Measurements from ENCODE around the gene SPRYD3.
A peak's percentile ranks its signal among the peaks of the same experiment; 100 is the strongest.
"Not testable (repeated sequence)": the region's sequence is repeated elsewhere in the genome, so short reads cannot be mapped to it uniquely, and the experiment has no call there.

SPRYD3 gene

DNA sequence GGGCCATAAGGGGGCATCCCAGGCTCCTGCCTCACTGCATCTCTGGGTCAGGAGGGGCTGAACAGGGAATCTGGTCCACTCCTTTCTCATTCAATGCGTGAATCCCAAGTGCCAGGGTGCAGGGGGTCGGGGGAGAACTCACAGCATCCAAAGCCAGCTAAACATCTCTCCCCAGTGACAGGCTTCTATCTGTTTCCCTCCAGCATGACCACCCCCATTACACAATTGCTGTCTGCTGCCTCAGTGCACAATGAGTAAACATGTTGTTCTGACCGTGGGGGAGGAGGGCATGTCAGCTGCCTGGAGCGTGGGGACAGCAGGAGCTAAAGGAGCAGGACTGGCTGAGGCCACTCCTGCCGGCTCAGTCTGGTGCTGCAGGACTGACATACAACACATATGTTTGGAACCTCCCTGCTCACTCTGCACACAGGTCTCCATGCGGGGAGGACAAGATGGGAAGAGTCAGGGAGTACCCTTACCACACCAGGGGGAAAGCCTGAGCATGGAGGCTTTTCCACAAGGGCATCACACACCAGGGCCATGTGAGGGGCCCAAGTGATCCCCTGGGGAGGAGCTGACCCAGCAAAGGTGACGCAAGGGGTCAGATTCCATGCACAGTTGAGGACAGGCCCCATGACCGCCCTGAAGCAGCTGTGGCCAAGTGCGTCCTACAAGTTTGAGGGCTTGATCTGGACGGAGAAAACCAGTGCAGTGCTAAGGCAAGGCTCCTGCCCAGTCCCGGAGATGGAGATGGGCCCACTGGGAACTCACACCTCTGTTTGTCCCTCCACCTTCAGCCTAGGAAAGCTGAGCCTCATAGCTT, 27.9 kb downstream of the SPRYD3 start:
- DNase-seq (ENCODE audit: low read depth), result no peak

GRCh38 chr12:53050426-53051057, 28.6 kb downstream of the SPRYD3 start:
- DNase-seq (ENCODE audit: low read depth), result no peak

- no peak for DNase-seq (ENCODE audit: low read depth)
Measured at GRCh38 chr12:53049571-53050318, 29.4 kb downstream of the SPRYD3 start, which contains the start of gene TNS2. Gene TNS2 (plus strand): TSS chr12:53050065. CDS start chr12:53050186, 121 bp downstream.

DNA sequence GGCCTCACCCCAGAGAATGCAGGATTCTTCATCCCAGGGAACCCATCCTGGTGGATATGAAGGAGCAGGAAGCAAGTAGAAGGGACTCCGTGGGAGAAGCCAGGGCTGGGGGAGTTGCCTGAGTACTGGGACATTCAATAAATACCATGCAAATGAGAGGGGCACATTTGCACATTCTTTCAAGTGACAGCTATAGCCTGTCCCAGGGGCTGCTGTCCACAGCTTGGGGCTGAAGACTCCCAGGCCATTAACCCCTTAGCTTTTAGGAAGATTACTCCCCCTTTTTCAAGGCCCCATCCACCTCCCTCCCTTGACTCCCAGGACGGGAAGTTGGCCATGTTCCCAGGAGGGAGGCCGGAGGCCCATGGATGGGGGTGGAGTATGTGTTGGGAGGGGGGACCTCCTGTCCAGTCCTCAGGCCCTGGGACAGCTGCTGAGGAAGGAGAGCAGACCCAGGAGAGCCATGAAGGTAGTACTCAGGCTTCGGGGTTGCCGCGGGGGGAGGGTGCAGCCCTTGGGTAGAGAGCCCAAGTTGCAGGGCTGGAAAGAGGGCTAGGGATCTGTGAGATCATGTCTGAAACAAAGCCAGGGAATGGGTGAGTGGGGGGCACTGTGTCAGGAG, 30.3 kb downstream of the SPRYD3 start:
- DNase-seq (ENCODE audit: low read depth), result no peak

DNA sequence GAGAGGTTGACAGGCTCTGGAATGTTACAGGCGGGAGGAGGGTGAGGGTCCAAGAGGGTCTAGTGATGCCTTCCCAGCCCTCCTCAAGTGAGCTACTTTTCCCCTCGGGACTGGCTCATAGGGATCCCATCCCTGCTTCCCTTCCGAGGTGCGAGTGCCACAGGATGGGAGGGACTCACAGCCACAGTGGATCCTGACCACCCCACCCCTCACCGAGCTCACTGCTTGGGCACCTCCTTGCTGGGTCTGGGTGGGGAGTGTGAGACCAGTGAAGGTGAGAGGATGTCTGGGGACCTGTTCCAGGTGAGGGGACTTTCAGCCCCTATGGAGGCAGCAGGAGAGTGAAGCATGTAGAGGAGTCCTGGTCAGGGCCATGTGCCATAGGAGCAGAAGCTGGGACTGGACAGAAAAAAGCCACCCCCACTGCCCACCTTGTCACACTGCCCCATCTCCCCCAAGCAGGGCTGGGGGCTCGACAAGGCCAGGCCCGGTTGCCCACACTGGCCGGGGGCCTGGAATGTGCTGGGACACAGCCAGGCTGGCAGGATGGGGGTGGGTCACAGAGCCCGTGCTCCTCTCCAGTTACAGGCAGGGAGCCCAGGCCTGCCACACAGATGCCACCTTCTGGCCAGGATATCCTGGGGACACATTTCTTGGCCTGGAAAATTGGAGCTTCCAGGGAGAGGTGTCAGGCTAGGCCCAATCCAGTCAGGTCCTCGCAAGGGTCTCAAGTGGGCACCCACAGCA, 31.0 kb downstream of the SPRYD3 start:
- no peak for DNase-seq (ENCODE audit: low read depth)

- peak; percentile 58 for DNase-seq (ENCODE audit: low read depth)
Measured at GRCh38 chr12:53047221-53048032, 31.8 kb downstream of the SPRYD3 start.

- DNase-seq (ENCODE audit: low read depth), result peak; percentile 30
Measured at GRCh38 chr12:53046655-53047220, 32.5 kb downstream of the SPRYD3 start.

DNA sequence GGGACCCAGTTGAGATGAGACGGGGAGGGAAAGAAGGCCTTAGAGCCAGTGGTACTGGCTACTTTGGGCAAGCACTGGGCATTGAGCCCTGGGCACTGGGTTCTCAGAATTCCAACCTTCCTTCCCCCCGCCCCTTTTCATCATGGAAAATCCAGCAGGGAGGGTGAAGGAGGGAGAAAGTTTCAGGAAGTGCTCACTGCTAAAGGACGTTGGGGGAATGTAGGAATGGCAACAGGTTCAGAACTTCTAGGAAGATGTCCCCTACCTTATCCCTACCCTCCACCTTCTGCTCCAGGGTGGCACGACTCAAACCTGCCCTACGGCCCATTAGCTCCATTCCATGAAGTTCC, 33.5 kb downstream of the SPRYD3 start:
- no peak for DNase-seq (ENCODE audit: low read depth)

DNA sequence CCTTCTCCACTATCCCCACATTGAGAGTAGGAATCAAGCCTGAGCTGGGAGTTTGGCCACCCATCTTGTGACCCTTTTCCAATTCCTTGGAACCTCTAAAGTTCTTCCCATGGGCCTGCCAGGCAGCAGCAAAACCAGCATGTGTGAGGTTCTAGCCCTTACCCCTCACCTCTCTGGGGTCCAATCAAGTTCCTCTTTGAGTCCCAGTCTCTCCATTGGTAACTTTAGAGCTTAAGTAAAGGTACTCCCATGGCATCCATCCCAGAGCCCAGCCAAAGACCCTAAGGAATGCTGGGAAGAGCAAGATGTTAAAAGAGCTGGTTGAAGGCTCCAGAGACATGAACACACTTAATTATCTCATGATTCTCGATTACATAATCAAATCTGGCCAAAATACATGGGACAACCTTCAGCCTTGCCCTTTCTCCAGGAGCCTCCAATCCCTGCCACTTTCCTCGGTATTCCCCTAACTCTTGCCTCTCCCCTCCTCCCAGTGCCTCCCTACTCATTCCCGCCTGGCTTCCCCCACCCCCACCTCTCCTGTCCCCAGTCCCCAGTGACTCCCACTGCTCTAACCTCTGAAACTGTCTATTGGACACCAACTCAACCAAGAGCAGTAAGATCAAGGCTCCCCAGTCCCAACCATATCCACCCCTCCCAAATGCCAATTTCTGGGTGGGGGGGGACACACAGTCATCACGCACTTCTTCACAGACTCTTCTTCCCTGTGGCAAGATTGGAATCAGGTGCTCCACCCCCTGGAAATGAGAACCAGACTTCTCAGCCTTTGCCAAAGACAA, 34.1 kb downstream of the SPRYD3 start:
- no peak for DNase-seq (ENCODE audit: low read depth)

DNA sequence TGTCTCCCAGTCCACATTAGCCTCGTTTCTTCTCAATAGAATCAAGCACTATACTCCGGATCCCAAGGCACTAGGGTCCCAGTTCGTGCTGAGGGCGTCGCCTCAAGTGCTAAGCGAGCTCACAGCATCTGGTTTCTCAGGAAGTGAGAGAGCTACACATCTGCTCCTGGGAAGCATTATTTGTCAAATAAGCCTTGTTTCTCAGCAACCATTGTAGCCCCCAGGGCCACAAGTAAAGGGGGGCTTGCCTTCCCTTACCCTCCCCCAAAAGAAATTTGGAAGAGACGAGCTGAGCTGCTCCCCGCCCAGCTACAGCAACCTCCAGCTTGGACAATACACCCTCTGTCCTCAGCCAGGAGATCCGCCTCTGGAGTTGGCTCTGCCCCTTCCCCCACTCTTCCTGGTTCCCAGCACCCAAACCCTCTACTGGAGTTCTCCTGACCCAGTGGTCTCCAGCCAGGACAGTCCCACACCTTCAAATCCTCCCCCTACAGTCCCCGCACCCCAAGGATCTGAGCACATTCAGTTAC, 35.1 kb downstream of the SPRYD3 start:
- DNase-seq (ENCODE audit: low read depth), result no peak

DNA sequence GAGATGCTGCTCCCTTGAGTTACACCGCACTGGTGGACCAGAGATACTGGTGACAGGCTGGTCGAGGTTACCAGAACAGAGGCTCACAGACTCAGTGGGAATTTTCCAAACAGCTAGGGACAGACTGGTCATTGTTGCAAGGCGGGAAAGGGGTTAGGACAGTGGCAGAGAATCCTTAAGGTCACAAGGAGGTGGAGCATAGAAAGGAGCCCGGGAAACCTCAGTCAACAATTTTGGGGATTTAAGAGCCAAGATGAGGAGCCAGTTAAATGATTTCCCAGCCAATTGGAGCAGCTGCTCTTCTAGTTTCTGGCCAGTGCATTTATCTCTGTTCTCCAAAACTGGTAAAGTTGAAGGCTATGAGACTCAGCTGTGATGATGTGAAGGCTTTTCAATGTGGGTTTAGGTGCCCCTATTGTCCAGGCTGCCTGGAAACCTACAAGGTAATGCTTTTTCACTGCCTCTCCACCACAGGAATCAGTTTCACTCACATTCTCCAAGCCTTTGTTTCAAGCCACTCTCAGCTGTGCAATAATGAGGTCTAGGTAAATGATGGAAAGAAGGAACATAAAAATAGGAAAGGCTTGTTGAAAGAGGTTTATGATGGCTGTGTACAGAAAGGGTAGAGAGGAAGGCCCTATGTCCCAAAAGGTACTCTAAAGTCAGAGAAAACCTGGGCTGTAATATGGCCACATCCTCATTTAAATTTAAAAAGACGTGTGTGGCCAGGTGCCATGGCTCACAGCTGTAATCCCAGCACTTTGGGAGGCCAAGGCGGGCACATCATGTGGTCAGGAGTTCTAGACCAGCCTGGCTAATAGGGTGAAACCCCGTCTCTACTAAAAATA, 36.4 kb downstream of the SPRYD3 start:
- no peak for DNase-seq (ENCODE audit: low read depth)

- no peak for DNase-seq (ENCODE audit: low read depth)
Measured at GRCh38 chr12:53039851-53040250, 39.3 kb downstream of the SPRYD3 start.

DNA sequence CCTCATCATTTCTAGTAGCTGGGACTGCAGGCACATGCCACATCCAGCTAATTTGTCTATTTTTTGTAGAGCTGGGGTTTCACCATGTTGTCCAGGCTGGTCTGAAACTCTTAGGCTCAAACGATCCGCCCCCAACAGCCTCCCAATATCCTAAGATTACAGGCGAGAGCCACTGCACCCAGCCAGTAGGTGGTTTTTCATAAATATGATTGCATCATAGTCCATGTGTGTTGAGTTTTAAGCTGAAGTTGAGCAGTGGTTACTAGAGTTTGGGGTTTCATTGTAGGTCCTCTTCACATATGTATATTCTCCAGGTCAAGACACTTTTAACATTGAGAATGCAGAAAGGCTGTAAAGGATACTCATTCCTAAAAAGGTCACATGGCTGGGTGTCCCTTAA, 42.4 kb downstream of the SPRYD3 start:
- DNase-seq (ENCODE audit: low read depth), result no peak

DNA sequence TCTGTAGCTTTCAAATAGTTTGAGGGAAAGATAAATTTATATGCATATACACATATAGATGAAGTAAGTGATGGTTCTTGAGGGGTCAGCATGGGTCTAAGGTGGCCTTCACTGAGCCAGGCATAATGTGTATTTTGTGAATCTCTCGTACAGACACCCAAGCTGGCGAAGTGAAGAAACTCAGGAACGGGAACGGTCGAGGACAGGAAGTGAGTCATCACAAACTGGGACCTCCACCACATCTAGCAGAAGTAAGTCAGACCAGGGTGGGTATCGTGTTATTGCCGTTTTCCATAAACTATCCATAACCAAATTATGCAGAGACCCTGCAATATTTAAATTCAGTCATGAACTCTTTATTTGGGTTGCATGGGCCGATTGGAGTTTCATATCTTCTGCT, 44.7 kb downstream of the SPRYD3 start:
- no peak for DNase-seq (ENCODE audit: low read depth)

- DNase-seq (ENCODE audit: low read depth), result not testable (repeated sequence)
Measured at GRCh38 chr12:53033832-53034231, 45.4 kb downstream of the SPRYD3 start.

DNA sequence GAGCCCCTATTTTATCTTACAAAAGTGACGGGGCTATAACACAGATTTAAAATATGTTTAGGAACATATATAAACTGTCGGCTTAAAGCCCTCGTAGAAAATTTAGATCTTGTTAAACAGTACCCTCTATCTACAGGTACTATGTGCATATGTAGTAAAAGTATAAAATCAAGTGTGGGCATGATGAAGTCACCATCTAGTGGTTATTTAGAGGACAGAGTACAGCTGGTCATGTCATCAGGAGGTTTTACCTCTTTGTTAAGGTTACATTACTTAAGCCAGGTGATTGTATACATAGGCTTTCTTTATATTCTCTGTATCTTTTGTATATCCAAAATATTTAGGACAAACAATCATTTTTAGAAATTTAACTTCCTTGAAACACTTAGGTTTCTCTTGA, 47.6 kb downstream of the SPRYD3 start:
- no peak for DNase-seq (ENCODE audit: low read depth)

DNA sequence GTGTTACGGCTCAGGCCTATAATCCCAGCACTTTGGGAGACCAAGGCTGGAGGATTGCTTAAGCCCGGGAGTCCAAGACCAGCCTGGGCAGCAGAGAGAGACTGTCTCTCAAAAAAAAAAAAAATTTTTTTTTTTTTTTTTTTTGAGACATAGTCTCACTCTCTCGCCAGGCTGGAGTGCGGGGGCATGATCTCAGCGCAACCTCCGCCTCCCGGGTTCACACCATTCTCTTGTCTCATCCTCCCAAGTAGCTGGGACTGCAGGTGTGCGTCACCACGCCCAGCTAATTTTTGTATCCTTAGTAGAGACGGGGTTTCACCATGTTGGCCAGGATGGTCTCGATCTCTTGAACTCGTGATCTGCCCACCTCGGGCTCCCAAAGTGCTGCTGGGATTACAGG, 52.2 kb downstream of the SPRYD3 start:
- DNase-seq (ENCODE audit: low read depth), result not testable (repeated sequence)

DNA sequence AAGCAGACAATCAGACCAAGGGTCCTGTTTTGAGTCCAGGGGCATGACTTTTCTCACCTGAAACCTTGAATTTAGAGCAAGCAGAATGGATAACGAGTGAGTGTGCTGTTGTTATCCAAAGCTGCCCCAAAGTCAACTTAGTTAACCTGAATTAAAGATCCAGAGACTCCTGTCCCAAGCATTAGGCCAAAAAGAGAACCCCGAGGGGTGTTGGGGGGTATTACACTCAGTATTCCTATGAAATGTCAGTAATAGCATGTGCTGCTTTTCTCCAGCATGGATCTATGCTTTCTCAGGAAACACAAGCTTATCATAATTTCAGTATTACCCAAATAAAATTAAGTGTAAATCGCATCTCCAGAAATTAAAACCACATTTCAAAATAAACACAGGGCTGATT, 53.9 kb downstream of the SPRYD3 start:
- DNase-seq (ENCODE audit: low read depth), result no peak

DNA sequence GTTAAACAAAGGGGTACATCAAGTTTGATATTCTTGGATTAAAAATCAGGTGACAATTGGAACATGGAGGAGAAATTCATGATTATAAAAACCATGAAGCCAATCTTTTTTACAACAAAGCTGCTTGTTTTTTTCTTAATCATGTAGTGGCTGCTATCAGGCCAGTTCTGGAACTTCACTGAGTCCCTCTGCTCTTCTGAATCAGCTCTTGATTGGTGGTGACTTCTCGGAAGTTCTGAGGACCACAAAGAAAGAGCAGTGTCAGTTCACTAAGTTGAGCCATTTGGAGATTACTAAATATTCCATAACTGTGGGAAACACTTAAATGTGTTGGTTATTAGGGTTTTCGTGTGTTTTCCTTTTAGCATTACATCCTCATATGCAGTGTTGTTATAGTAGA, 64.5 kb downstream of the SPRYD3 start:
- no peak for DNase-seq (ENCODE audit: low read depth)
